CD4-positive, alpha-beta T cell treated with Interferon gamma for 1 hour (primary cell): ENCODE measurements around the gene MAP2K4.
A peak's percentile ranks its signal among the peaks of the same experiment; 100 is the strongest.
"Not testable (repeated sequence)": the region's sequence is repeated elsewhere in the genome, so short reads cannot be mapped to it uniquely, and the experiment has no call there.

ENCODE experiments used
- DNase-seq: peaks from one replicate; pipeline ENCODE4 v3.0.0-alpha.2; 2020

Gene MAP2K4

DNA sequence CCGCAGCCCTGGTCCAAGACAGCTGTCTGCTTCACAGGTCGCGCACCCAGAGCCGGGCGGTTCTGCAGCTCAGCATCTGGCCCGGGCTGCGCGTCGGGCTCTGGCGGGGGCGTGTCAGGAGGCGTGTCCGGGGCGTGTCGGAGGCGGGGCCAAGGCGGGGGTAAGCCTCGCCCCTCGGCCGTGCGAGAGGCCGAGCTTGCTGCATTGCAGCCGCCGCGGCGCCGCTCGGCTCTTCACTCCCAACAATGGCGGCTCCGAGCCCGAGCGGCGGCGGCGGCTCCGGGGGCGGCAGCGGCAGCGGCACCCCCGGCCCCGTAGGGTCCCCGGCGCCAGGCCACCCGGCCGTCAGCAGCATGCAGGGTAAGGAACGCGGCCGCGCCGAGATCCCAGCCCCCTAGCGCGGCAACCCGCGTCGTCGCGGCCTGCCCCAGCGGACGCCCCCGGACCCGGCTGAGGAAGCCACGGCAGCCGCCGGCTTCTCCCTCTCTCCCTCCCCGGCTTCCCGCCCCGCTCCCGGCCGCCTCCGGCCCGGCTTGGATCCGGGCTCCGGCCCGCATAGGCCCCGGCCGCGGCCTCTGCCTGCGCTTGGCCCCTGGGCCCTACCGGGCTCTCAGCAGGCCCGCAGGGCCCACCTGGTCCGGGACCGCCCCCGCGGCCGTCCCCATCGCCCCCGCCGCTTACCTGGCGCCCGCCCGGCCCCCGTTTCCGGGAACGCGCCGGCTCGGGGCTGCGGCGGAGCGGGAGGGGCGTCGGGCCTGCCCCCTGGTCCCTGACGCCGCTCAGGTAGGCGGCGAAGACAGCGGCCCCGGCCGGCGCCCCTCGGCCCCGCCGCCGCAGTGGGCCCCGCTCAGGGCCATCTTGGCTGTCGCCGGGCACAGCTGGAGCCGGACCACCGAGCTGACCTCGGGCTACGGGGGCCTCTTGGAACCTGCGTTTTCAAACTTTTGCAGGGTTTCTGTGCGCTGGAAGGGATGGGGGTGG, at the start of gene MAP2K4:
TSS of gene MAP2K4 (plus strand) at position 236 of the 981 bp plus-strand sequence. CDS start at position 246, 10 bp downstream.
- peak; percentile 92 for DNase-seq

DNA sequence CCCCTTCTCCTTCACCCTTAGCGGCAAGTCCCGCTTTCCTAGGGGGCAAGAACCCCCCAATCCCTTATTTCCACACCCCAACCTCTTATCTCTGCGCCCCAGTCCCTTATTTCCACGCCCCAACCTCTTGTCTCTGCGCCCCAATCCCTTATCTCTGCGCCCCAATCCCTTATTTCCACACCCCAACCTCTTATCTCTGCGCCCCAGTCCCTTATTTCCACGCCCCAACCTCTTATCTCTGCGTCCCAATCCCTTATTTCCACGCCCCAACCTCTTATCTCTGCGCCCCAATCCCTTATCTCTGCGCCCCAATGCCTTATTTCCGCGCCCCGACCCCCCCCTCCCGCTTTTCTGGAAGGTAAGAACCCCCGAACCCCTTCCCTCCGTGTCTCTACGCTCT, 47.9 kb upstream of the MAP2K4 start:
- DNase-seq = not testable (repeated sequence)

DNA sequence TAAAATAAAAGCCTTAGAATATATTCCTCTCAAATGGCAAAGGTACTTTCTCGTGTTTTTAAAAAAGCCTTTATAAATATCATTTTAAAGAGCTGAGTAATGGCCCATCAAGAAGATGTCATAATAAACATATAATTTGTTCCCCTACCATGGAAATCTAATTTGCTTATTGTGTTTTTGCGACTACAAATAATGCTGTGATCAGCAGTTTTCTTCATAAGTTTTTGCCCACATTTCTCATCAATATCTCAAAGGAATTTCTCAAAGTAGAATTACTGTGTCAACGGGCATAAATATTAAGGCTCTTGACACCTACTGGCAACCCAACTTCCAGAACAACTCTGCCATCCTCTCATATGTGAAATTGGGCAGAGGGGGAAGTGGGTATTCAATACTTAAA, 40.9 kb upstream of the MAP2K4 start:
- DNase-seq = no peak

DNA sequence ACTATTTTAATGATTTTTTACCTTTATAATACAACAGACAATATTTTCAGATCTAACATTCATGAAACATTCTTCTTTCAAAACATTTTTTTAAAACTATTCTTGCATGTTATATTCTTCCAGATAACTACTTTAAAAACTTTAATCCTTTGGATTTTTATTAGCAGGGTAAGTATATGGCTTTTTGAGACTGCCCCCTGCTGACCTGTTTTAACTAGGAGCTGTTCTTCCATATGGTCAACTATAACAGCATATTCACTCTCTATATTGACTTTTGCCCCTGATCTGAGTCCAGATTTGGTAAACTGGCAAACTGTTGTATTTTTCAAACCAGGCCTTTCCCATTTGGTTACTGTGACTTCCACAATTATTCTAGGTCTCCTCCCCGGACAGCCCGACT, 39.9 kb upstream of the MAP2K4 start:
- no peak for DNase-seq

DNA sequence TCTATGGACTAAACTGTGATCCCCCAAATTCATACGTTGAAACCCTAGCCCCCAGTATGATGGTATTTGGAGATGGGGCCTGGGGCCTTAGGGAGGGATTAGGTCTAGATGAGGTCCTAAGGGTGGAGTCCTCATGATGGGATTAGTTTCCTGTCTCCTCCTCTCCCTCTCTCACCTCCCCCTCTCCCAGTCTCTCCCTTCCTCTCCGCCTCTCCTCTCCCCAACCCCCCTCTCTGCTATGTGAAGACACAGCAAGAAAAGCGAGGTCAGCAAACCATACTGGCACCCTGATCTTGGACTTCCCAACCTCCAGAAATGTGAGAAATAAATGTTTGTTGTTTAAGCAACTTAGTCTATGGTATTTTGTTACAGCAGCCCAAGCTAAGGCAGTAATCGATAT, 38.8 kb upstream of the MAP2K4 start:
- no peak for DNase-seq

DNA sequence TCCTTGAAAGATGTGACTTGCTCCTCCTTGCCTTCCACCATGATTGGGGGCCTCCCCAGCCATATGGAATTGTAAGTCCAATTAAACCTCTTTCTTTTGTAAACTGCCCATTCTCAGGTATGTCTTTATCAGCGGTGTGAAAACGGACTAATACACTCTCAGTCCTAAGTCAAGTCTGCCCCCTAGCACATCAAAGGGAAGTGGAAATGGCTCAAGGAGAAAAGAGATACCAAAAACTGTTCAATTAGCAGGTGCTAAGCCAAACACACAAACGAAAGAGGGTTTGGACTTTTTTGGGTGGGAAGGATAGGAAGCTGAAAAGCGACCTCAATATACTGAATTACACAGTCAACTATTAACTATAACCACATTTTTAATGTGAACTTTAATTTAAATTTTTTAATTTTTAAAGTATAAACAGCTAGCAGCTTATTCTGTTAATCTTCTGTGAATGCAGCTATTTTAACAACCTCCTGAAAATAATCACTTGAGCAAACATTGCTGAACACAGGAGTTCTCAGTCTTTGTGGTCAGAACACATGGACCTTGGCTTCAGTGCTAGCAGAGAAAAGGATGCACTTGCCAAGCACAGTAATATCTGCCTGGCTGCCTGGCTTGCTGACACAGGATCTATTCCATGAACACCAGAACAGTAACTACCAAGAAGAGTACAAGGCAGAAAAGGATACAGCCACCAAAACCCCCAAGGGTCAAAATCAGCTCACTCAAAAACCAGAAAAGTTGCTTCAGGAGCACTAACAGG, 34.3 kb upstream of the MAP2K4 start:
- DNase-seq = no peak

DNA sequence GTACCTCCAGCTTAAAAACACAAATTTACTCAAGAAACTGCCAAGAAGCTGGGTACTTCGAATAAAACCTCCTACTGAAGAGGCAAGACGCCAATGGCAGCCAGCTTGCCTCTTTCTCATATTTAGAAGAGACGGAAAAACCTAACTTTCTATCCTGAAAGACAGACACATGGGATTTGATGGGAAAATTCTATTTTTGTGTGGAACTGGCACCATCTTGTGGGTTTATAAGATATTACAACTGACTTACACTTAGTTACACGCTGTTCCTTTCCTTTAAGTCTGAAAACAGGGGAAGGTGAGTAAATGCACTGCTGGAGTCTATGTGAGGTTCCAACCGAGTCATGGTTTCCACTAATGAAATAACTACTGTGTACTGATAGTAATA, 33.7 kb upstream of the MAP2K4 start:
- DNase-seq = no peak

DNA sequence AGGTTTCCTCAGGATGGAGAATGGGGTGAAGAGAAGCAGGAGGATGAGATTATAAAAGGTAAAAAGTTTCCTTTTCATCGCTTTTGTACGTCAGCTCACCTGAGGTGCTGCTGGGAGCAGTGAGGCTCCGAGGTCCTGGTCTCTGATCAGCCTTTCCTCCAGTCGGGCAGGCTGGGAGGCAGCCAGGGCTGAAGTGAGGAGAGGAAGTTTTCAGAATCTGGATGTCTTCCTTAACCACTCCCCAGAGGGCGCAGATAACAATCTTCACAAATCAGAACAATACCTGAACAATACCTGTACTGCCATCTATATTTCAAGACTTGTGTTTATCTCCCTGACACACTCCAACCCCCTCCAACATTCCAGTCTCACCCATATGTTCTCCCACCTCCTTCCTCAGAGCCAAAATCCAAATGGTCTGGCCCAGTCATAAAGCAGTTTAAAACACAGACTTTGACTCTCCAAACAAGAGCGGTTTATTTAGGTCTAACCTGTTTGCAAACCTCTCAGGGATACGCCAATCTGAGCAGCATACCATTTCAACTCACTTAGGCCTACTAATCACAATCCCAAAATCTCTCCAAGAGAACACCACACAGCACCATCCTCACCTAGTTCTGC, 30.2 kb upstream of the MAP2K4 start:
- no peak for DNase-seq

DNA sequence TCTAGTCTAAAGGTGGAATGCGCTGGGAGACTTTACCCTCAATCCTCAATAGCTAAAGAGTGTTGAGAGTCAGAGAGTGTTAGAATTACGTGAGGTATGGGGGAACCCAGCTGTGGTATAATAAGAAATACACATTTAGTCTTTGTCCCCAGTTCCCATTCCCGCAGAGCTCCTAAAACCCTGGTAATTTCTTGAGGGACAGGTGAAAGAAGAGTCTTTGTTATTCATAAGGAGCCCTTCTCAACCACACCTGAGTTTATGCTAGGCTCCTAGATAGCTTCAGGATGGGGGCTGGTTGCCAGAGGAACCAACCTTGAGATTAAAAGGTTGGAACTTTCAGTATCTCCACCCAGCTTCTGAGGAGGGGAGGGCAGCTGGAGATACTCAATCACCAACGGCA, 29.2 kb upstream of the MAP2K4 start:
- no peak for DNase-seq

DNA sequence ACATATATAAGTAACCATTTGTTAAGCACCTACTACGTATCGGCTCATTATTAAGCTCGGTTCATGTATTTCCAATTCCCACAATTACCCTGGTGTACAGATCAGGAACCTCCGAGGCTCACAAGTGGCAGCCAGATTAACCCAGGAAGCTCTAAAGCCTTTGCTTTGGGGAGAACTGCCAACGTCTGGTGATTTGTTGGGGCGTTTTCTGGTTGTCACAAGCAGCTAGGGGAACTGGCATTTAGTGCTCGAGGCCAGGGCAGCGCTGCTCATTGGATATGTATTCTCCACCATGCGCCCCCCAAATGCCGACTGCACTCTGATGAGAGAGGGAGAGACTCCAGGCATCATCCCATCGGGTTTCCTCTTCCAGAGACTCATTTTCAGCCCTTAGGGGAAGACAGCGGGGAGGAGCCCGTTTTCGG, 23.9 kb upstream of the MAP2K4 start:
- DNase-seq = peak; percentile 45

DNA sequence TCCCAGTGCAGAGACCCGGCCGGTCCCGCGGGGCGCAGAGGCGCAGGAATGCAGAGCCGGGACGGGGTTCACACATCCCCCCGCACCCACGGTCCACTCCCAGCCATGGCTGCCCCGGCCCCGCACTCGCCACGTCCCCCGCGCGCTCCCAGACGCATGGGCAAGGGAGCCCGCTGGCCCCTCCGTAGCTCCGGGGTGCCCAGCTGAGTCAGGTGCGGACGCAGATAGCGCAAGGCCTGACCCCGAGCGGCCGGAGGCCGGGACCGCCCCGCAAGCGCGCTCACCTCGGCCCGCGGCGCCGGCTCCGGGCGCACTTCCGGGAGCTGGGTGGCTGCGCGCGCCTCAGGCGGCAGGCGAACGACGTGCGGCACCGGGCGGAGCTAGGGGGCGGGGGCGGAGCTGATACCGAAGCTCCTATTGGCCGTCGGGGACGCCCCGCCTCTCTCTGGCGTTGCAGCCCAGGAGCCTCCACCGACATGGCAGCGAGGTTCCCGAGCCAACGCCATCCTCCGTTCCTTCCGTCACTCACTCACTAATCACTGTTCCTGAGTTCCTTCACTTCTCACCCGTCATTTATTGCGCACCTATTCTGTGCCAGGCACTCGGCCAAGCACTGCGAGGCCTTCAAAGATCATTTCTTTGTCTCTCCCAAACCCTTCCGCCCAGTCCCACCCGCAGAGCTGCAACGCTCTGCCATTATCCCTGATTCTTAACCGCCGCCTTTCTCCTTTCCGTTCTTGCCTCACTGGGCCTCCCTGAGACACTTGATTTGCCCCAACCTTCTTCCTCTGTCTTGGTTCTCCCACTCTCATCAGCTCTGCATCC, 23.3 kb upstream of the MAP2K4 start, which contains the start of gene ZNF18:
TSS of gene ZNF18 (minus strand) at position 329 of the 825 bp plus-strand sequence. CDS start 4,646 bp downstream, outside the sequence.
- DNase-seq = peak; percentile 95

DNA sequence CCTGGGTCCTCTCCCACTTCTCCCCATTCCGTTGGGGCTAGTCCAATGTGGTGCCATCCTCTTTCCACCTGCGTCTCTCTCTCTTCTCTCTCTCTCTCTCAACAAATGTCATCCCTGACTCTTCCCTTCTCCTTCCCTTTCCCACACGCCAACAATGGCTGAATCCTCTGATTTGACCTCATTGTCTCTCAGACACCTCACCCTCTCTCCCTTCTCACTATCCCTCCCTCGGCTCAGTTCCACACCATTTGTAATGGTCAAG, 22.8 kb upstream of the MAP2K4 start:
- no peak for DNase-seq

DNA sequence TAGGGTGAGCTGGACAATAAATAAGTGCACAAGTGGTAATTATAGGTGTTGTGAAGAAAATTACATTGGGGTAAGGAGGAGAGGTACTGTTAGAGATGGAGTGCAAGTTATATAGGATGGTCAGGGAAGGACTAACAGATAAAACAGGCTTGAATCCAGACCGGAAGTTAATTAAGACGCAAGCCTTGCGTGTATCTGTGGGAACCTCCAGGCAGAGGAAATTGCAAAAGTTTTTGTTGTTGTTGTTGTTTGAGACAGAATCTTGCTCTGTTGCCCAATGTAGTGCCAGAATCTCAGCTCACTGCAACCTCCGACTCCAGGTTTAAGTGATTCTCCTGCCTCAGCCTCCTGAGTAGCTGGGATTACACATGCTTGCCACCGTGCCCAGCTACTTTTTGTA, 21.0 kb upstream of the MAP2K4 start:
- DNase-seq = no peak

DNA sequence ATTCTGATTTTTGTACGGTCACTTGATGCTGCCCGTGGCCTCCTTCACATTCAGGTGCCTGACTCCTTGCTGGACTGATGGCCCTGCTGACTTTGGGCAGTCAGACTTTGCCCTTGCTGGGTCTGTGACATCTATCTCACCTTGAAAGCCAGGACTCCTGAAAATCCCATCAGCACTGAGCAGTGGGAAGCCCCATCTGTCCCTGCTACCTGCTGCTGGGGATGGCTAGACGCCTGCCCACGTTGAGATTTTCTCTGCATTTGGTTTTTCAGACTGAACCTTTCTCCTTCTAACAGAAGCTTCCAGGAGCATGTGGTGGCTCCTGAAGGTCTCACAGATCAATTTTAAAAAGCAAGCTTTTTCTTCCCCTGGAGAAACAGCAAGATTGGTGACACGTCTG, 13.2 kb upstream of the MAP2K4 start:
- DNase-seq = no peak

DNA sequence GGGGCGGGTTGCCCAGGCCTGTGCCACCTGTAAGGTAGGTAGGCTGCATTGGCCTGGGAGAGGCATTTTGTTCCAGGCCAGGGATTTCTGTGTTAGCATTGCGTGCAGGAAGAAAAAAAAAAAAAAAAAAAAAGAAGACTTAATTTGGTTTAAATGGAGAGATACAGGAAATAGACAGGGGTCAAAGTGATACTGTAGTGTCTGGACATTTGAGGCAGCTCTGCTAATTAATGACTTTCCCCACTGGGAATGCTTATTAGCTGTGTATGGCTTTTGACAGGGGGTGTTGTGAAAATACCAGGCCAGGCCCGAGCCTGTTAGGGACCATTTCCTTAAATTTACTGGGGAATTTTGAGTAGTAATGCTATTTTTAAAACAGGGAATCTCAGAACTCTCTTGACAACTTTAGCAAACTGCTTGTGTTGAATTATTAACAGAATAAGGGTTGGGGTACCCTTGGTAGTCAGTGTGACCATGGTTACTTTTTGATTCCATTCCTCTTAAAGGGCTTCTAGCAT, 1.0 kb downstream of the MAP2K4 start:
- DNase-seq = no peak

DNA sequence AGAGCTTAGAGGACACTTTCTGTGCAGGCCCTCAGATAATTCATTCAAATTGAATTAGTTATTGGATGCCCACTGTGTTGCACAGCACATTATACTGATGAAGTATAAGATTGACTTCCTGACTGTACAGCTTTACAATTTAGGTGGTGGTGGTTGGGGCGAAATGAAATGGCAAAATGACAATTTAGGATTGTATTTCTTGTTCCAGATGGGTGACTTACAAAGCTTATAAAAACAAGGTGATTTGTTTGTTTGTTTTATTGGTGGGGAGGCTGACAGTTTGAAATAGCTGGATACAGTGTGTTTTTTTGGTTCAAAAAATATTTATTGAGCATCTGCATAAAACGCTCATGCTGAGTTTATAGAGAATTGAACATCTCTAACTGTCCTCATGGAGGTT, 1.6 kb downstream of the MAP2K4 start:
- no peak for DNase-seq

DNA sequence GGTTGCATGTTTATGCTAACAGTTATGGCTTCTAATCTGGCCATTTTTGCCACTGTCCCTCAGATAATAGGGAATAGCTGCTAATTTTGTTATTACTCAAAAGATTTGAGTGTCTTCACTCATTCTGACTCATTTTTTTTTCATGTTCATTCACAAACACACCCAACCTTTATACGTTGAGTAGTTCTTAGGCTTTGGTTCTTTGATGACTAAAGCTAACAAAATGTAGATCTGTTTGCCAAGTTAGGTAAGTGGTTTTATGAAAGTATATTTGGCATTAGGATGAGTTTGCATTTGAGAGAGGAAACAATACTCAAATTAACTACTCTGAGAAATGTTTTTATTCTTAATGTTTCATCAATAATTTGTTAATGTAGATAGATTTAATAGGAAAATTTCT, 3.6 kb downstream of the MAP2K4 start:
- no peak for DNase-seq

DNA sequence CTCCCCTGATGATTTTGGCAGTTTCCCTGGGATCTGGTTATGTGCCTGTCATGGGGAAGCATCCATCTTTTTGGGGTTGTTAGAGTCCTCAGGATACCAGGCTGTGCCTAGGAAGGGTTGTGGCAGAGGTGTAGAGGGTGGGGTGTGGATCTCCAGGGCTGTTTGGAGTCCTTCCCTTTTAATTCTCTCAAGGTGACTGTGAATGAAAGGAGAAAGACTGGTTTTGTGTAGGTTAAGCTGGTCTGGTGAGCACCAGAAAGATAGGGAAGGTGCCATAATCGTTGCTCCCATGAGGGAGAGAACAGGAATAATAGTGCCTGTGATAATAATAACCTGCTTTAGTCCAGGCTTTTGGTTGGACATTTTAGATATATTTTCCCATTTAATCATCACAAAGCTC, 7.0 kb downstream of the MAP2K4 start:
- DNase-seq = no peak

DNA sequence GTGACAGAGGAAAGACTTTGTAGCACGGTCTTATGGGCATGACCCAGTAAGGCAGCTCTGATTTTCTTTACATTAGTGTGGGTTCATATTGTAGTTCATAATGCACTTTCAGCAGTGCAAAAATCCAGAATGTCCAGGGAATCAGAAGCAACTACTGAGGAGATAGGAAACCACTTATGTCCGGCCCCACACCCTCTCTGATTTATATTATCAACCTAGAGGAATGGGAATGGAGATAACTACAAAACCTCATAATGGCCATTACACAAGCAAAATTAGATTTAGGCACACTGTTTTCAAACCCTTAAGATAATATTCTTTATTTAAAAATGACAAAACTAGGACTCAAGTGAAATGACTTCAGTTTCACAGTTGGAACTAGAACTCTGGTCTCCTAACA, 7.9 kb downstream of the MAP2K4 start:
- no peak for DNase-seq

DNA sequence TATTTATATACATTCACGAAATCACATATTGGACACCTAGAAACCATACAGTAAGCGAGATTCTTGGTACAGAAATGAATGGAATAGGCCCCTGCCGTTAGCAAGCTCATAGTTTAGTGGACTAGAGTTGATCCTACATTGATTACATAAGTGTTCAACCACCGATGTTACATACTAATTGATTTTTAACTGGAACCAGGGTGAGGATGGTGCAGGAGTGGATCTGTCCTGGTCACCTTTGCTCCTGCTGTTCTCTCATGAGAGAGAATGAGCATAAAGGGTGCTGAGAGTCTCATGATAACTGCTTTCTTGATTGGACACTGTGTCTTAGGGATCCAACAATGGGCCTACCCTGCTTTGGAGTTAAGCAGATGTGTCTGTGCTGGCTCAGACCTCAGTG, 13.9 kb downstream of the MAP2K4 start:
- DNase-seq = no peak

DNA sequence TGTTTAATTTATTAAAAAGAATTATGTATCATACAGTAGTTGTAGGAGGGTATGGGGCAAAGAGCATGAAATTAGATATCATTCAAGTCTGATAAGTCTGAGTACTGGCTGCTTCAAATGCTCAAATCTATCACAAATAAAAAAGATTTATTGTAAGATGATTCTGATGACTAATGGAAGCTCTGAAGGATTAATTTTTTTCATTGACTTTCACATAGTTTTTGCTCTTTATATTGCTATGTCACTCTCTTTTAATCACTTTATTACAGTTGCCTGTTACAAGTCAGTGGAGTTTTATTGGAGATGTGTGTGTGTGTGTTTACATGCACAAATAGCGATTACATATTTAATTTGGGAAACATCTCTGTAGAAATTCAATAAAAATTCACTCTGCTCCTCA, 15.0 kb downstream of the MAP2K4 start:
- no peak for DNase-seq

DNA sequence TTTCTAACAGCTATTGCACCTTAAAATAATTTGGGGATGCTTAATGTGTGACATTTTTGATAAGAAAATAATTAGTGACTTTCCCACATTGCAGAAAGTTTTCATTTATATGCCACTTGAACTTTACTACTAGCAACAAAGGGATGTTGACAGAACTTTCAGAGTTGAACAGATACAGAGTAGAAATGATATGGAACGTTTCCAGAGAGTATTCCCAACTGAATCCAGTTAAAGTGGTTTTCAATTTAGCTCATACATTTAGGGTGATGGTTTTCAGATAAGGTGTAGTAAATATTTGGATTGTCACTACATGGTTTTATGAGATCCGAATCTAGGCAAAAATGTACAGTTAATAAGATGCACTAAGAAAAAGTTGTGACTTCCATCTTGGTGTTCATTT, 17.3 kb downstream of the MAP2K4 start:
- DNase-seq = no peak

DNA sequence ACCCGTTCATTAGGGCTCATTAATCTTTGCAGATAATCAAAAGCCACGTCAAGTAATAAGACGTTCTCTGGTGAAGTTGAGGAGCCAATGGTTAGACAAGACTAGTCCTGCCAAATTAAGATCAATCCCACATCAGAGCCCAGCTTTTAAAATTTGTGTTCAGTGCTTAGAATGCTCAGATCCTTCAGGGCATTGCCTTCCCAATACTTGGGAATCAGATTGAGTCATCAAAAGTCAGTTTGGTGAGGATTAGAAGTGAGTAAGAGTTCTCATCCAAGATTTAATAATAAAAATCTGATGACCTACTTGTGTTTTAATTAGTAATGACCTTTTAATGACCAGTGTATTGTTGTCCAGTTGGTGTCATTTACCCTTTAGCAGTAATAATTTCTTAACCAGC, 19.8 kb downstream of the MAP2K4 start:
- DNase-seq = no peak
